HCT116 (cell line): Measurements from ENCODE around the gene KRT81. TPM values are rescaled to one million over a fixed set of nuclear protein-coding genes. Genes with fewer than 3 reads are reported as not detected.

Experiments
- ATAC-seq: fragments of 200-7000 bp; cut with Tn5 transposase; 2 replicates; pipeline ENCODE4 v1.9.1; 2020; ENCODE audit warnings: mild to moderate bottlenecking, moderate library complexity
- BruUV-seq: library from RNA; stranded (reverse); fragments of 400-500 nt; replicated peaks from 2 replicates; lab custom pipeline; 2021; lab: Mats Ljungman, UMichigan
- CTCF ChIA-PET: fragments of 300-600 bp; sonication (Branson Sonifier 250); formaldehyde crosslinking; loops from one replicate; lab custom pipeline; 2021; ENCODE audit warnings: antibody characterized with exemption; lab: Charles Lee
- POLR2A ChIA-PET: fragments of 300-600, 350-600 bp; sonication (Branson Sonifier 250); formaldehyde crosslinking; loops from one replicate; lab custom pipeline; 2021; ENCODE audit warnings: antibody characterized with exemption; lab: Charles Lee
- RAD21 ChIA-PET, 2 experiments: fragments of 300-600 bp; sonication (Branson Sonifier 250); formaldehyde crosslinking; loops; one replicate each; lab custom pipeline; 2023; ENCODE audit warnings: low total read pairs in 2 of 2; ENCODE audit not compliant: uncharacterized antibody in 2 of 2, unreplicated experiment in 2 of 2, low non-redundant PET in 1 of 2; lab: Charles Lee
- DNase-seq: peaks from one replicate; pipeline ENCODE4 v3.0.0-alpha.2; 2010; ENCODE audit warnings: low read depth, low spot score
- H2AFZ ChIP-seq: fragments of 200-600 bp; shearing (Covaris generic), sonication (generic); 2 replicates; pipeline ENCODE4 v1.6.1; 2017; ENCODE audit warnings: low read depth, mixed run types, mixed read lengths, antibody characterized with exemption, low read length; ENCODE audit not compliant: poor library complexity, severe bottlenecking
- H3K27ac ChIP-seq: 2 replicates; pipeline ENCODE4 v1.5.1; 2012; ENCODE audit warnings: low read depth, low read length
- H3K27me3 ChIP-seq: fragments of 200-600 bp; sonication (generic); 2 replicates; pipeline ENCODE4 v1.6.1; 2016; ENCODE audit warnings: mixed run types, low read length, mixed read lengths; ENCODE audit not compliant: insufficient read depth
- H3K36me3 ChIP-seq, 2 experiments: fragments of 200-500 bp in 1 of 2; fragments of 200-600 bp in 1 of 2; sonication (Bioruptor generic) in 1 of 2; sonication (generic) in 1 of 2; 2 replicates each; pipeline versions ENCODE4 v1.5.1 to v1.6.1; 2014 to 2016; ENCODE audit warnings: low read length in 2 of 2, inconsistent platforms in 1 of 2, mixed read lengths in 1 of 2, mixed run types in 1 of 2; ENCODE audit not compliant: insufficient read depth in 2 of 2, control insufficient read depth in 1 of 2
- H3K4me1 ChIP-seq, 2 experiments: fragments of 200-600 bp in 1 of 2; sonication (generic) in 1 of 2; 2 replicates each; pipeline versions ENCODE4 v1.5.1 to v1.6.1; 2012 to 2017; ENCODE audit warnings: low read length in 2 of 2, inconsistent platforms in 1 of 2, mild to moderate bottlenecking in 1 of 2, mixed read lengths in 1 of 2, mixed run types in 1 of 2, moderate library complexity in 1 of 2; ENCODE audit not compliant: insufficient read depth in 2 of 2, control insufficient read depth in 1 of 2
- H3K4me2 ChIP-seq: fragments of 200-600 bp; sonication (generic); 2 replicates; pipeline ENCODE4 v1.6.1; 2017; ENCODE audit warnings: mixed run types, low read length, mixed read lengths
- H3K4me3 ChIP-seq, 2 experiments: fragments of 200-600 bp in 1 of 2; sonication (generic) in 1 of 2; replicated peaks in 1 of 2; 2 replicates each; pipeline ENCODE4 v1.5.1; 2011 to 2016; ENCODE audit warnings: low read length in 2 of 2, control low read depth in 1 of 2, low read depth in 1 of 2, mild to moderate bottlenecking in 1 of 2, mixed read lengths in 1 of 2, mixed run types in 1 of 2
- H3K79me2 ChIP-seq: fragments of 200-600 bp; sonication (generic); 2 replicates; pipeline ENCODE4 v1.6.1; 2017; ENCODE audit warnings: mild to moderate bottlenecking, mixed run types, low read length, moderate library complexity, mixed read lengths; ENCODE audit not compliant: insufficient read depth
- H3K9ac ChIP-seq: fragments of 200-600 bp; sonication (generic); 2 replicates; pipeline ENCODE4 v1.6.1; 2016; ENCODE audit warnings: low read length, mixed read lengths
- H3K9me2 ChIP-seq: fragments of 200-600 bp; sonication (generic), shearing (Covaris generic); 2 replicates; pipeline ENCODE4 v1.6.1; 2017; ENCODE audit warnings: mixed run types, mild to moderate bottlenecking, moderate library complexity; ENCODE audit not compliant: insufficient read depth
- H3K9me3 ChIP-seq, 2 experiments: fragments of 200-500 bp in 1 of 2; fragments of 200-600 bp in 1 of 2; sonication (Bioruptor generic) in 1 of 2; sonication (generic) in 1 of 2; 2 replicates each; pipeline ENCODE4 v1.6.1; 2014 to 2017; ENCODE audit warnings: low read length in 2 of 2, mixed read lengths in 2 of 2, inconsistent platforms in 1 of 2, low read depth in 1 of 2, mild to moderate bottlenecking in 1 of 2, mixed run types in 1 of 2, moderate library complexity in 1 of 2; ENCODE audit not compliant: control insufficient read depth in 1 of 2, insufficient read depth in 1 of 2
- H4K20me1 ChIP-seq: fragments of 200-600 bp; sonication (generic), shearing (Covaris generic); 2 replicates; pipeline ENCODE4 v1.6.1; 2017; ENCODE audit warnings: mixed run types, mild to moderate bottlenecking, moderate library complexity; ENCODE audit not compliant: insufficient read depth
- CBX3 ChIP-seq: IDR thresholded peaks from 2 replicates; pipeline ENCODE4 v1.6.1; 2012; ENCODE audit warnings: low read depth
- EGR1 ChIP-seq: IDR thresholded peaks from 2 replicates; pipeline ENCODE4 v1.6.1; 2012; ENCODE audit warnings: low read depth
- ELF1 ChIP-seq: IDR thresholded peaks from 2 replicates; pipeline ENCODE4 v1.6.1; 2012; ENCODE audit warnings: low read depth, borderline replicate concordance
- EZH2 ChIP-seq: fragments of 200-600 bp; sonication (generic); IDR thresholded peaks from 2 replicates; pipeline ENCODE4 v1.6.1; 2017; ENCODE audit warnings: antibody characterized with exemption, mixed run types
- EZH2phosphoT487 ChIP-seq: fragments of 200-600 bp; IDR thresholded peaks from 2 replicates; pipeline ENCODE4 v1.6.1; 2018; ENCODE audit warnings: antibody characterized with exemption, borderline replicate concordance
- FOSL1 ChIP-seq: IDR thresholded peaks from 2 replicates; pipeline ENCODE4 v1.6.1; 2012; ENCODE audit warnings: low read depth
- POLR2A ChIP-seq: IDR thresholded peaks from 2 replicates; pipeline ENCODE4 v1.7.0; 2011; ENCODE audit warnings: borderline replicate concordance; ENCODE audit not compliant: insufficient read depth, insufficient read length; ENCODE audit errors: extremely low read depth
- POLR2AphosphoS5 ChIP-seq: IDR thresholded peaks from 2 replicates; pipeline ENCODE4 v1.6.1; 2011; ENCODE audit warnings: mild to moderate bottlenecking, low read depth, low read length, moderate library complexity
- RAD21 ChIP-seq: IDR thresholded peaks from 2 replicates; pipeline ENCODE4 v1.6.1; 2012; ENCODE audit warnings: low read depth, mild to moderate bottlenecking
- SIN3A ChIP-seq: IDR thresholded peaks from 2 replicates; pipeline ENCODE4 v1.6.1; 2012; ENCODE audit warnings: low read depth
- SP1 ChIP-seq: IDR thresholded peaks from 2 replicates; pipeline ENCODE4 v1.6.1; 2012; ENCODE audit warnings: low read depth
- SRF ChIP-seq: IDR thresholded peaks from 2 replicates; pipeline ENCODE4 v1.6.1; 2012; ENCODE audit warnings: low read depth
- TCF7L2 ChIP-seq: IDR thresholded peaks from 2 replicates; pipeline ENCODE4 v1.7.0; 2011; ENCODE audit warnings: borderline replicate concordance, inconsistent platforms; ENCODE audit not compliant: insufficient read depth, insufficient read length; ENCODE audit errors: extremely low read depth
- ZFX ChIP-seq: fragments of 450-650 bp; IDR thresholded peaks from 2 replicates; pipeline ENCODE4 v1.6.1; 2017
- intact Hi-C: fragments of 100-400 bp; cut with micrococcal nuclease; formaldehyde crosslinking; loops from 2 replicates; pipeline ENCODE4 v1.10.0; 2022
- total RNA-seq: library from RNA; stranded (reverse); gene quantifications from one replicate; pipeline ENCODE4 v1.2.1, GENCODE V29; 2021; ENCODE audit not compliant: unreplicated experiment
- TF ChIP-seq, protein P1 (sequence below), 3 experiments: fragments of 200-600 bp in 1 of 3; sonication (generic) in 1 of 3; IDR thresholded peaks in 2 of 3; conservative IDR thresholded peaks in 1 of 3; 2 replicates each; pipeline ENCODE4 v1.5.1; 2012 to 2017; ENCODE audit warnings: low read depth in 2 of 3, low read length in 2 of 3, antibody characterized with exemption in 1 of 3, borderline replicate concordance in 1 of 3, control low read depth in 1 of 3, mild to moderate bottlenecking in 1 of 3, mixed read lengths in 1 of 3, mixed run types in 1 of 3, moderate library complexity in 1 of 3; ENCODE audit not compliant: insufficient read depth in 1 of 3
- TF ChIP-seq, protein P2 (sequence below): IDR thresholded peaks from 2 replicates; pipeline ENCODE4 v1.6.1; 2012; ENCODE audit warnings: low read depth
- TF ChIP-seq, protein P3 (sequence below): IDR thresholded peaks from 2 replicates; pipeline ENCODE4 v1.6.1; 2012
- TF ChIP-seq, protein P4 (sequence below): IDR thresholded peaks from 2 replicates; pipeline ENCODE4 v1.6.1; 2011; ENCODE audit warnings: mild to moderate bottlenecking, low read length, moderate library complexity; ENCODE audit not compliant: insufficient replicate concordance; ENCODE audit errors: extremely low read depth

KRT81 gene
- total RNA-seq, 1 experiment from 2014 or later = 0.84 TPM

GRCh38 chr12:52313461-52313860 lies 22.1 kb upstream of the KRT81 start:
- Histone ChIP-seq H4K20me1 (no peaks in the 10 kb centered on the region), H3K9me2 (no peaks in the 10 kb centered on the region), H3K9ac (no peak overlapping the region), H3K4me2 (no peak overlapping the region), H3K4me3 (no peak overlapping the region), H3K9me3 (no peaks in the 10 kb centered on the region), H3K27ac (no peak overlapping the region), H3K36me3 (no peaks in the 10 kb centered on the region), H2AFZ (no peak overlapping the region)
- CTCF ChIA-PET = interaction anchor here (1.3 kb wide), 1 partner anchor 14 kb away, joined by 6 read pairs; no protein-coding TSS in a partner anchor
- RAD21 ChIA-PET = no interaction called here
- BruUV-seq = no TSS peak
- POLR2A ChIA-PET = no interaction called here
- no peak for DNase-seq
- intact Hi-C loops = no loop called here
- ATAC-seq = no peak
- TF ChIP-seq, protein P1, sequence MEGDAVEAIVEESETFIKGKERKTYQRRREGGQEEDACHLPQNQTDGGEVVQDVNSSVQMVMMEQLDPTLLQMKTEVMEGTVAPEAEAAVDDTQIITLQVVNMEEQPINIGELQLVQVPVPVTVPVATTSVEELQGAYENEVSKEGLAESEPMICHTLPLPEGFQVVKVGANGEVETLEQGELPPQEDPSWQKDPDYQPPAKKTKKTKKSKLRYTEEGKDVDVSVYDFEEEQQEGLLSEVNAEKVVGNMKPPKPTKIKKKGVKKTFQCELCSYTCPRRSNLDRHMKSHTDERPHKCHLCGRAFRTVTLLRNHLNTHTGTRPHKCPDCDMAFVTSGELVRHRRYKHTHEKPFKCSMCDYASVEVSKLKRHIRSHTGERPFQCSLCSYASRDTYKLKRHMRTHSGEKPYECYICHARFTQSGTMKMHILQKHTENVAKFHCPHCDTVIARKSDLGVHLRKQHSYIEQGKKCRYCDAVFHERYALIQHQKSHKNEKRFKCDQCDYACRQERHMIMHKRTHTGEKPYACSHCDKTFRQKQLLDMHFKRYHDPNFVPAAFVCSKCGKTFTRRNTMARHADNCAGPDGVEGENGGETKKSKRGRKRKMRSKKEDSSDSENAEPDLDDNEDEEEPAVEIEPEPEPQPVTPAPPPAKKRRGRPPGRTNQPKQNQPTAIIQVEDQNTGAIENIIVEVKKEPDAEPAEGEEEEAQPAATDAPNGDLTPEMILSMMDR (IDR thresholded peaks at IDR 0.05 in 2 of 3, conservative IDR thresholded peaks at IDR 0.05 in 1 of 3; ENCODE audit: borderline replicate concordance in 1 of 3, insufficient read depth in 1 of 3, low read depth in 2 of 3, low read length in 2 of 3) = no peak
- TF ChIP-seq ZFX (no peak), POLR2AphosphoS5 (no peak), EGR1 (no peak), FOSL1 (no peak), ELF1 (no peak), POLR2A (no peak), SIN3A (no peak), CBX3 (no peak), EZH2 (no peak), SP1 (no peak), SRF (no peak), RAD21 (no peak), TCF7L2 (no peak), EZH2phosphoT487 (no peak)
- TF ChIP-seq, protein P2, sequence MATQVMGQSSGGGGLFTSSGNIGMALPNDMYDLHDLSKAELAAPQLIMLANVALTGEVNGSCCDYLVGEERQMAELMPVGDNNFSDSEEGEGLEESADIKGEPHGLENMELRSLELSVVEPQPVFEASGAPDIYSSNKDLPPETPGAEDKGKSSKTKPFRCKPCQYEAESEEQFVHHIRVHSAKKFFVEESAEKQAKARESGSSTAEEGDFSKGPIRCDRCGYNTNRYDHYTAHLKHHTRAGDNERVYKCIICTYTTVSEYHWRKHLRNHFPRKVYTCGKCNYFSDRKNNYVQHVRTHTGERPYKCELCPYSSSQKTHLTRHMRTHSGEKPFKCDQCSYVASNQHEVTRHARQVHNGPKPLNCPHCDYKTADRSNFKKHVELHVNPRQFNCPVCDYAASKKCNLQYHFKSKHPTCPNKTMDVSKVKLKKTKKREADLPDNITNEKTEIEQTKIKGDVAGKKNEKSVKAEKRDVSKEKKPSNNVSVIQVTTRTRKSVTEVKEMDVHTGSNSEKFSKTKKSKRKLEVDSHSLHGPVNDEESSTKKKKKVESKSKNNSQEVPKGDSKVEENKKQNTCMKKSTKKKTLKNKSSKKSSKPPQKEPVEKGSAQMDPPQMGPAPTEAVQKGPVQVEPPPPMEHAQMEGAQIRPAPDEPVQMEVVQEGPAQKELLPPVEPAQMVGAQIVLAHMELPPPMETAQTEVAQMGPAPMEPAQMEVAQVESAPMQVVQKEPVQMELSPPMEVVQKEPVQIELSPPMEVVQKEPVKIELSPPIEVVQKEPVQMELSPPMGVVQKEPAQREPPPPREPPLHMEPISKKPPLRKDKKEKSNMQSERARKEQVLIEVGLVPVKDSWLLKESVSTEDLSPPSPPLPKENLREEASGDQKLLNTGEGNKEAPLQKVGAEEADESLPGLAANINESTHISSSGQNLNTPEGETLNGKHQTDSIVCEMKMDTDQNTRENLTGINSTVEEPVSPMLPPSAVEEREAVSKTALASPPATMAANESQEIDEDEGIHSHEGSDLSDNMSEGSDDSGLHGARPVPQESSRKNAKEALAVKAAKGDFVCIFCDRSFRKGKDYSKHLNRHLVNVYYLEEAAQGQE = no peak
- TF ChIP-seq, protein P3, sequence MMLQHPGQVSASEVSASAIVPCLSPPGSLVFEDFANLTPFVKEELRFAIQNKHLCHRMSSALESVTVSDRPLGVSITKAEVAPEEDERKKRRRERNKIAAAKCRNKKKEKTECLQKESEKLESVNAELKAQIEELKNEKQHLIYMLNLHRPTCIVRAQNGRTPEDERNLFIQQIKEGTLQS = no peak
- TF ChIP-seq, protein P4, sequence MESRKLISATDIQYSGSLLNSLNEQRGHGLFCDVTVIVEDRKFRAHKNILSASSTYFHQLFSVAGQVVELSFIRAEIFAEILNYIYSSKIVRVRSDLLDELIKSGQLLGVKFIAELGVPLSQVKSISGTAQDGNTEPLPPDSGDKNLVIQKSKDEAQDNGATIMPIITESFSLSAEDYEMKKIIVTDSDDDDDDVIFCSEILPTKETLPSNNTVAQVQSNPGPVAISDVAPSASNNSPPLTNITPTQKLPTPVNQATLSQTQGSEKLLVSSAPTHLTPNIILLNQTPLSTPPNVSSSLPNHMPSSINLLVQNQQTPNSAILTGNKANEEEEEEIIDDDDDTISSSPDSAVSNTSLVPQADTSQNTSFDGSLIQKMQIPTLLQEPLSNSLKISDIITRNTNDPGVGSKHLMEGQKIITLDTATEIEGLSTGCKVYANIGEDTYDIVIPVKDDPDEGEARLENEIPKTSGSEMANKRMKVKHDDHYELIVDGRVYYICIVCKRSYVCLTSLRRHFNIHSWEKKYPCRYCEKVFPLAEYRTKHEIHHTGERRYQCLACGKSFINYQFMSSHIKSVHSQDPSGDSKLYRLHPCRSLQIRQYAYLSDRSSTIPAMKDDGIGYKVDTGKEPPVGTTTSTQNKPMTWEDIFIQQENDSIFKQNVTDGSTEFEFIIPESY = no peak
- TF ChIP-seq, all 23 proteins: peak for 0
- Histone ChIP-seq H3K79me2 (no peaks in the 10 kb centered on the region), H3K4me1 (peaks cover 5 to 18% of the 10 kb centered on the region in 2 experiments; a peak in 3 of 4 replicates), H3K27me3 (no peaks in the 10 kb centered on the region)
